Fibroblast of mammary gland (primary cell): Measurements from ENCODE around the gene NINJ1.

Experiments
- DNase-seq: peaks from one replicate; pipeline ENCODE4 v3.0.0-alpha.2; 2010; ENCODE audit warnings: low read depth
- H3K4me3 ChIP-seq: 2 replicates; pipeline ENCODE4 v1.5.1; 2011; ENCODE audit warnings: low read depth, mild to moderate bottlenecking, low read length, moderate library complexity; ENCODE audit not compliant: control insufficient read depth
- CTCF ChIP-seq: conservative IDR thresholded peaks from 2 replicates; pipeline ENCODE4 v1.5.1; 2011; ENCODE audit warnings: low read depth, low read length, inconsistent platforms; ENCODE audit not compliant: control insufficient read depth, insufficient read depth

NINJ1 gene

GRCh38 chr9:93132946-93133680 is 938 bp downstream of the NINJ1 start:
- DNase-seq, result no peak
- peak overlapping the region; percentile 57 for H3K4me3 ChIP-seq
- no peak for TF ChIP-seq CTCF

GRCh38 chr9:93132287-93132927 is 1.6 kb downstream of the NINJ1 start:
- H3K4me3 ChIP-seq, result no peak overlapping the region
- TF ChIP-seq CTCF, result no peak

GRCh38 chr9:93131599-93132286 is 2.3 kb downstream of the NINJ1 start:
- no peak overlapping the region for H3K4me3 ChIP-seq
- no peak for TF ChIP-seq CTCF
- DNase-seq, result no peak

More at GRCh38 chr9:93132287-93132927, 1.6 kb downstream of the NINJ1 start:
- DNase-seq, result peak; percentile 52

GRCh38 chr9:93130861-93131481 is 3.1 kb downstream of the NINJ1 start:
- no peak overlapping the region for H3K4me3 ChIP-seq
- DNase-seq, result no peak
- no peak for TF ChIP-seq CTCF

- no peak overlapping the region for H3K4me3 ChIP-seq
- no peak for TF ChIP-seq CTCF
- no peak for DNase-seq
Observed at GRCh38 chr9:93129691-93130500, 4.2 kb downstream of the NINJ1 start.

GRCh38 chr9:93129286-93129685 is 4.8 kb downstream of the NINJ1 start:
- H3K4me3 ChIP-seq, result no peak overlapping the region
- no peak for TF ChIP-seq CTCF
- DNase-seq, result no peak
